Measurements from ENCODE around the gene PCDHA1. TPM values are rescaled to one million over a fixed set of nuclear protein-coding genes. Genes with fewer than 3 reads are reported as not detected.

The PCDHA1 gene
- total and polyA plus RNA-seq, 4 donors: not detected

- peak overlapping the region in 1 of 2 donors; percentile 18 for H3K4me3 ChIP-seq (ENCODE audit: low read length in 2 of 2)
- 2% methylated on average over 70 to 74 of the region's 74 CpGs for WGBS, 2 donors
- peak; percentile 86 for ATAC-seq (ENCODE audit: low FRiP score)
- no peaks in the 10 kb centered on the region for H3K9me3 ChIP-seq (ENCODE audit: control insufficient read depth, low read length)
- no peaks in the 10 kb centered on the region for H3K36me3 ChIP-seq (ENCODE audit: control insufficient read depth in 1 of 2, insufficient read depth in 2 of 2, low read length in 1 of 2)
- no peak overlapping the region for H3K27ac ChIP-seq (ENCODE audit: low read depth in 1 of 2, low read length in 2 of 2)
- H3K4me1 ChIP-seq (ENCODE audit: control insufficient read depth in 1 of 2, insufficient read depth in 2 of 2, low read length in 2 of 2): no peaks in the 10 kb centered on the region
- DNase-seq: peak; percentile 78 to 92
- intact Hi-C loops (cut with DNase I): no loop called here
- no peaks in the 10 kb centered on the region for H3K27me3 ChIP-seq (ENCODE audit: control insufficient read depth in 1 of 2, insufficient read depth in 2 of 2, low read length in 1 of 2)
Observed at GRCh38 chr5:140926443-140927227, 140.7 kb downstream of the PCDHA1 start.

- Histone ChIP-seq H3K4me3 (ENCODE audit: low read length in 2 of 2) (peak overlapping the region in 1 of 2 donors; percentile 18), H3K27ac (ENCODE audit: low read depth in 1 of 2, low read length in 2 of 2) (no peak overlapping the region), H3K9me3 (ENCODE audit: control insufficient read depth, low read length) (no peaks in the 10 kb centered on the region), H3K4me1 (ENCODE audit: control insufficient read depth in 1 of 2, insufficient read depth in 2 of 2, low read length in 2 of 2) (no peaks in the 10 kb centered on the region), H3K36me3 (ENCODE audit: control insufficient read depth in 1 of 2, insufficient read depth in 2 of 2, low read length in 1 of 2) (no peaks in the 10 kb centered on the region), H3K27me3 (ENCODE audit: control insufficient read depth in 1 of 2, insufficient read depth in 2 of 2, low read length in 1 of 2) (no peaks in the 10 kb centered on the region)
- intact Hi-C loops (cut with DNase I): no loop called here
- ATAC-seq (ENCODE audit: low FRiP score) (no peak), DNase-seq (no peak)
- WGBS, 2 donors: 5 to 6% methylated on average over 26 of the region's 26 CpGs
Observed at GRCh38 chr5:140927228-140927573, 141.3 kb downstream of the PCDHA1 start.

- H3K36me3 ChIP-seq (ENCODE audit: control insufficient read depth in 1 of 2, insufficient read depth in 2 of 2, low read length in 1 of 2): no peaks in the 10 kb centered on the region
Observed at GRCh38 chr5:140934964-140935606, 149.1 kb downstream of the PCDHA1 start.

GRCh38 chr5:140946578-140946977 is 160.6 kb downstream of the PCDHA1 start:
- no peak overlapping the region for H3K27ac ChIP-seq (ENCODE audit: low read depth in 1 of 2, low read length in 2 of 2)
- H3K27me3 ChIP-seq (ENCODE audit: control insufficient read depth in 1 of 2, insufficient read depth in 2 of 2, low read length in 1 of 2): no peaks in the 10 kb centered on the region
- DNase-seq: no peak
- no peak for ATAC-seq (ENCODE audit: low FRiP score)
- no peak overlapping the region for H3K4me3 ChIP-seq (ENCODE audit: low read length in 2 of 2)
- intact Hi-C loops (cut with DNase I): no loop called here
- no peaks in the 10 kb centered on the region for H3K4me1 ChIP-seq (ENCODE audit: control insufficient read depth in 1 of 2, insufficient read depth in 2 of 2, low read length in 2 of 2)
- H3K36me3 ChIP-seq (ENCODE audit: control insufficient read depth in 1 of 2, insufficient read depth in 2 of 2, low read length in 1 of 2): no peaks in the 10 kb centered on the region
- H3K9me3 ChIP-seq (ENCODE audit: control insufficient read depth, low read length): no peaks in the 10 kb centered on the region
- 27 to 51% methylated on average over 2 of the region's 2 CpGs for WGBS, 2 donors

More at GRCh38 chr5:140934964-140935606, 149.1 kb downstream of the PCDHA1 start:
- intact Hi-C loops (cut with DNase I): no loop called here
- no peaks in the 10 kb centered on the region for H3K27me3 ChIP-seq (ENCODE audit: control insufficient read depth in 1 of 2, insufficient read depth in 2 of 2, low read length in 1 of 2)
- H3K9me3 ChIP-seq (ENCODE audit: control insufficient read depth, low read length): no peaks in the 10 kb centered on the region
- no peak overlapping the region for H3K4me3 ChIP-seq (ENCODE audit: low read length in 2 of 2)
- DNase-seq (no peak), ATAC-seq (ENCODE audit: low FRiP score) (no peak)
- no peak overlapping the region for H3K27ac ChIP-seq (ENCODE audit: low read depth in 1 of 2, low read length in 2 of 2)
- 51 to 52% methylated on average over 4 of the region's 4 CpGs for WGBS, 2 donors
- H3K4me1 ChIP-seq (ENCODE audit: control insufficient read depth in 1 of 2, insufficient read depth in 2 of 2, low read length in 2 of 2): no peaks in the 10 kb centered on the region

DNA sequence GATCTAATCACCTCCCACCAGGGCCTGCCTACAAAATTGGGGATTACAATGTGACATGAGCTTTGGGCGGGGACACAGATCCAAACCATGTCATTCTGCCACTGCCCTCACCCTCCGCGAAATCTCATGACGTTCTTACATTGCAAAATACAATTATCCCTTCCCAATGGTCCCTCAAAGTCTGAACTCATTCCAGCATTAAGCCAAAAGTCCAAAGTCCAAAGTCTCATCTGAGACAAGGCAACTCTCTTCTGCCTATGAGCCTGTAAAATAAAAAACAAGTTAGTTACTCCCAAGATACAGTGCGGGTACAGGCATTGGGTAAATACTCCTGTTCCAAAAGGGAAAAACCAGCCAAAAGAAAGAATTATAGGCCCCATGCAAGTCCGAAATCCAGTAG is 165.7 kb downstream of the PCDHA1 start:
- H3K4me3 ChIP-seq (ENCODE audit: low read length in 2 of 2): no peak overlapping the region
- H3K36me3 ChIP-seq (ENCODE audit: control insufficient read depth in 1 of 2, insufficient read depth in 2 of 2, low read length in 1 of 2): no peaks in the 10 kb centered on the region
- peaks cover 0 to 1% of the 10 kb centered on the region in 2 donors for H3K27me3 ChIP-seq (ENCODE audit: control insufficient read depth in 1 of 2, insufficient read depth in 2 of 2, low read length in 1 of 2)
- no peaks in the 10 kb centered on the region for H3K4me1 ChIP-seq (ENCODE audit: control insufficient read depth in 1 of 2, insufficient read depth in 2 of 2, low read length in 2 of 2)
- H3K27ac ChIP-seq (ENCODE audit: low read depth in 1 of 2, low read length in 2 of 2): no peak overlapping the region
- intact Hi-C loops (cut with DNase I): no loop called here
- DNase-seq: no peak
- WGBS, 2 donors: 74 to 87% methylated on average over 6 of the region's 6 CpGs
- no peak for ATAC-seq (ENCODE audit: low FRiP score)
- H3K9me3 ChIP-seq (ENCODE audit: control insufficient read depth, low read length): no peaks in the 10 kb centered on the region

- Histone ChIP-seq H3K27me3 (ENCODE audit: control insufficient read depth in 1 of 2, insufficient read depth in 2 of 2, low read length in 1 of 2) (peaks cover 0 to 1% of the 10 kb centered on the region in 2 donors), H3K9me3 (ENCODE audit: control insufficient read depth, low read length) (no peaks in the 10 kb centered on the region), H3K27ac (ENCODE audit: low read depth in 1 of 2, low read length in 2 of 2) (no peak overlapping the region), H3K36me3 (ENCODE audit: control insufficient read depth in 1 of 2, insufficient read depth in 2 of 2, low read length in 1 of 2) (no peaks in the 10 kb centered on the region), H3K4me3 (ENCODE audit: low read length in 2 of 2) (no peak overlapping the region), H3K4me1 (ENCODE audit: control insufficient read depth in 1 of 2, insufficient read depth in 2 of 2, low read length in 2 of 2) (no peaks in the 10 kb centered on the region)
- WGBS, 2 donors: 38 to 49% methylated on average over 2 of the region's 2 CpGs
- DNase-seq (no peak), ATAC-seq (ENCODE audit: low FRiP score) (no peak)
- intact Hi-C loops (cut with DNase I): no loop called here
Observed at GRCh38 chr5:140953234-140953633, 167.3 kb downstream of the PCDHA1 start.

- ATAC-seq (ENCODE audit: low FRiP score) (no peak), DNase-seq (no peak)
- Histone ChIP-seq H3K27me3 (ENCODE audit: control insufficient read depth in 1 of 2, insufficient read depth in 2 of 2, low read length in 1 of 2) (no peaks in the 10 kb centered on the region), H3K9me3 (ENCODE audit: control insufficient read depth, low read length) (no peaks in the 10 kb centered on the region), H3K4me1 (ENCODE audit: control insufficient read depth in 1 of 2, insufficient read depth in 2 of 2, low read length in 2 of 2) (no peaks in the 10 kb centered on the region), H3K27ac (ENCODE audit: low read depth in 1 of 2, low read length in 2 of 2) (no peak overlapping the region), H3K4me3 (ENCODE audit: low read length in 2 of 2) (no peak overlapping the region), H3K36me3 (ENCODE audit: control insufficient read depth in 1 of 2, insufficient read depth in 2 of 2, low read length in 1 of 2) (no peaks in the 10 kb centered on the region)
- WGBS, 2 donors: 86 to 93% methylated on average over 1 of the region's 1 CpG
- intact Hi-C loops (cut with DNase I): no loop called here
Observed at GRCh38 chr5:140962190-140962589, 176.2 kb downstream of the PCDHA1 start.

GRCh38 chr5:140964356-140964755 is 178.4 kb downstream of the PCDHA1 start:
- H3K4me1 ChIP-seq (ENCODE audit: control insufficient read depth in 1 of 2, insufficient read depth in 2 of 2, low read length in 2 of 2): no peaks in the 10 kb centered on the region
- DNase-seq: no peak
- no peaks in the 10 kb centered on the region for H3K27me3 ChIP-seq (ENCODE audit: control insufficient read depth in 1 of 2, insufficient read depth in 2 of 2, low read length in 1 of 2)
- WGBS, 2 donors: 70 to 75% methylated on average over 3 of the region's 3 CpGs
- no peaks in the 10 kb centered on the region for H3K9me3 ChIP-seq (ENCODE audit: control insufficient read depth, low read length)
- H3K4me3 ChIP-seq (ENCODE audit: low read length in 2 of 2): no peak overlapping the region
- no peak overlapping the region for H3K27ac ChIP-seq (ENCODE audit: low read depth in 1 of 2, low read length in 2 of 2)
- no peak for ATAC-seq (ENCODE audit: low FRiP score)
- intact Hi-C loops (cut with DNase I): no loop called here
- no peaks in the 10 kb centered on the region for H3K36me3 ChIP-seq (ENCODE audit: control insufficient read depth in 1 of 2, insufficient read depth in 2 of 2, low read length in 1 of 2)

- DNase-seq: no peak
Observed at GRCh38 chr5:140965905-140966292, 180.0 kb downstream of the PCDHA1 start.

More at GRCh38 chr5:140965905-140966292, 180.0 kb downstream of the PCDHA1 start:
- Histone ChIP-seq H3K27me3 (ENCODE audit: control insufficient read depth in 1 of 2, insufficient read depth in 2 of 2, low read length in 1 of 2) (no peaks in the 10 kb centered on the region), H3K9me3 (ENCODE audit: control insufficient read depth, low read length) (no peaks in the 10 kb centered on the region), H3K27ac (ENCODE audit: low read depth in 1 of 2, low read length in 2 of 2) (no peak overlapping the region), H3K4me3 (ENCODE audit: low read length in 2 of 2) (peak overlapping the region; percentile 5 to 59), H3K36me3 (ENCODE audit: control insufficient read depth in 1 of 2, insufficient read depth in 2 of 2, low read length in 1 of 2) (no peaks in the 10 kb centered on the region), H3K4me1 (ENCODE audit: control insufficient read depth in 1 of 2, insufficient read depth in 2 of 2, low read length in 2 of 2) (no peaks in the 10 kb centered on the region)
- WGBS, 2 donors: 0 to 2% methylated on average over 9 of the region's 9 CpGs
- no peak for ATAC-seq (ENCODE audit: low FRiP score)
- intact Hi-C loops (cut with DNase I): no loop called here
